Breast epithelium (tissue), 3 donors: Measurements from ENCODE around the gene GPR87.

Experiments used
- CTCF ChIP-seq, 3 donors: fragments of 450-650 bp; IDR thresholded peaks; one replicate each; pipeline ENCODE4 v1.5.1; 2016 to 2017; ENCODE audit warnings: antibody characterized with exemption in 3 of 3, mild to moderate bottlenecking in 3 of 3, moderate library complexity in 3 of 3
- POLR2A ChIP-seq: fragments of 450-650 bp; IDR thresholded peaks from one replicate; pipeline ENCODE4 v1.6.1; 2016; ENCODE audit warnings: antibody characterized with exemption, mild to moderate bottlenecking, moderate library complexity

- no peak for TF ChIP-seq CTCF (IDR thresholded peaks at IDR 0.05)
- TF ChIP-seq POLR2A = no peak
These were observed 12.7 kb upstream of the GPR87 start, which contains the start of gene P2RY13 for GRCh38 chr3:151329363-151329762.
